Liver (tissue), 9 donors: ENCODE results near the gene C1orf174. TPM values are rescaled to one million over a fixed set of nuclear protein-coding genes. Genes with fewer than 3 reads are reported as not detected.

Source experiments
- DNase-seq: peaks from one replicate; pipeline ENCODE4 v3.0.0-alpha.2; 2017; ENCODE audit warnings: low spot score
- H3K27ac ChIP-seq, 2 donors: one replicate each; pipeline ENCODE4 v1.7.0; 2013; ENCODE audit warnings: inconsistent platforms in 2 of 2, low read length in 2 of 2, control low read depth in 1 of 2, low read depth in 1 of 2, mild to moderate bottlenecking in 1 of 2
- H3K27me3 ChIP-seq, 4 donors: one replicate each; pipeline versions ENCODE4 v1.6.1 to v1.7.0; 2013; ENCODE audit warnings: low read length in 3 of 4, inconsistent platforms in 1 of 4, mild to moderate bottlenecking in 1 of 4, moderate library complexity in 1 of 4; ENCODE audit not compliant: control insufficient read depth in 4 of 4, insufficient read depth in 4 of 4
- H3K36me3 ChIP-seq, 4 donors: one replicate each; pipeline versions ENCODE4 v1.6.1 to v1.7.0; 2013; ENCODE audit warnings: low read length in 3 of 4, mild to moderate bottlenecking in 3 of 4, low read depth in 1 of 4, moderate library complexity in 1 of 4; ENCODE audit not compliant: control insufficient read depth in 4 of 4, insufficient read depth in 3 of 4
- H3K4me1 ChIP-seq, 4 donors: one replicate each; pipeline versions ENCODE4 v1.6.1 to v1.7.0; 2013; ENCODE audit warnings: low read length in 3 of 4, mild to moderate bottlenecking in 3 of 4, moderate library complexity in 1 of 4; ENCODE audit not compliant: control insufficient read depth in 4 of 4, insufficient read depth in 4 of 4
- H3K4me3 ChIP-seq, 3 donors: one replicate each; pipeline versions ENCODE4 v1.6.1 to v1.7.0; 2013; ENCODE audit warnings: low read length in 3 of 3, control low read depth in 1 of 3, low read depth in 1 of 3, mild to moderate bottlenecking in 1 of 3
- H3K9ac ChIP-seq, 2 donors: one replicate each; pipeline ENCODE4 v1.7.0; 2013; ENCODE audit warnings: low read length in 2 of 2, mild to moderate bottlenecking in 2 of 2, moderate library complexity in 2 of 2, control low read depth in 1 of 2, low read depth in 1 of 2
- H3K9me3 ChIP-seq, 4 donors: one replicate each; pipeline versions ENCODE4 v1.6.1 to v1.7.0; 2013; ENCODE audit warnings: low read length in 3 of 4; ENCODE audit not compliant: control insufficient read depth in 4 of 4
- ATF3 ChIP-seq: IDR thresholded peaks from 2 replicates; pipeline ENCODE4 v1.6.1; 2016; ENCODE audit warnings: antibody characterized with exemption
- CTCF ChIP-seq: fragments of 150-350 bp; IDR thresholded peaks from 2 replicates; pipeline ENCODE4 v1.5.1; 2017; ENCODE audit warnings: improper control_type of control experiment, low read depth, low read length; ENCODE audit not compliant: missing input control
- EGR1 ChIP-seq, 2 donors: IDR thresholded peaks; 2 replicates each; pipeline ENCODE4 v1.6.1; 2016 to 2018; ENCODE audit warnings: antibody characterized with exemption in 2 of 2, low read depth in 2 of 2
- FOXA1 ChIP-seq: IDR thresholded peaks from 2 replicates; pipeline ENCODE4 v1.6.1; 2016; ENCODE audit warnings: antibody characterized with exemption
- FOXA2 ChIP-seq: IDR thresholded peaks from 2 replicates; pipeline ENCODE4 v1.6.1; 2016; ENCODE audit warnings: antibody characterized with exemption
- GABPA ChIP-seq, 2 donors: IDR thresholded peaks in 1 of 2; conservative IDR thresholded peaks in 1 of 2; 2 replicates each; pipeline ENCODE4 v1.6.1; 2016; ENCODE audit warnings: antibody characterized with exemption in 2 of 2, mild to moderate bottlenecking in 1 of 2, moderate library complexity in 1 of 2
- HNF4A ChIP-seq, 2 donors: conservative IDR thresholded peaks; 2 replicates each; pipeline ENCODE4 v1.6.1; 2016; ENCODE audit warnings: antibody characterized with exemption in 2 of 2, mild to moderate bottlenecking in 2 of 2
- HNF4G ChIP-seq: IDR thresholded peaks from 2 replicates; pipeline ENCODE4 v1.6.1; 2016; ENCODE audit warnings: antibody characterized with exemption
- JUND ChIP-seq, 2 donors: IDR thresholded peaks; 2 replicates each; pipeline ENCODE4 v1.6.1; 2016; ENCODE audit warnings: antibody characterized with exemption in 2 of 2
- MAX ChIP-seq: IDR thresholded peaks from 2 replicates; pipeline ENCODE4 v1.6.1; 2016; ENCODE audit warnings: antibody characterized with exemption
- NR2F2 ChIP-seq: IDR thresholded peaks from 2 replicates; pipeline ENCODE4 v1.6.1; 2016; ENCODE audit warnings: antibody characterized with exemption
- RAD21 ChIP-seq, 2 donors: IDR thresholded peaks; 2 replicates each; pipeline ENCODE4 v1.6.1; 2016; ENCODE audit warnings: antibody characterized with exemption in 2 of 2, mild to moderate bottlenecking in 2 of 2
- REST ChIP-seq: IDR thresholded peaks from 2 replicates; pipeline ENCODE4 v1.6.1; 2016; ENCODE audit warnings: antibody characterized with exemption, mild to moderate bottlenecking
- RXRA ChIP-seq, 2 donors: IDR thresholded peaks; 2 replicates each; pipeline ENCODE4 v1.6.1; 2017 to 2018; ENCODE audit warnings: antibody characterized with exemption in 2 of 2, mild to moderate bottlenecking in 1 of 2
- SP1 ChIP-seq: IDR thresholded peaks from 2 replicates; pipeline ENCODE4 v1.6.1; 2018; ENCODE audit warnings: antibody characterized with exemption, mild to moderate bottlenecking
- TAF1 ChIP-seq: conservative IDR thresholded peaks from 2 replicates; pipeline ENCODE4 v1.6.1; 2016; ENCODE audit warnings: antibody characterized with exemption, mild to moderate bottlenecking
- YY1 ChIP-seq: IDR thresholded peaks from 2 replicates; pipeline ENCODE4 v1.6.1; 2016; ENCODE audit warnings: antibody characterized with exemption, mild to moderate bottlenecking
- WGBS: extraction: QIAGEN DNeasy Blood & Tissue Kit; methylation state at CpG from one replicate; pipeline ENCODE4 v1.1.7; 2013; 5-methylcytosine and 5-hydroxymethylcytosine counted together
- polyA plus RNA-seq, 2 donors: library from polyadenylated mRNA; stranded (reverse) in 1 of 2; unstranded in 1 of 2; fragments of 200-250 nt in 1 of 2; fragments of >200 nt in 1 of 2; fragmentation: Nextera tagmentation in 1 of 2; extraction: Ambion mirVana in 1 of 2; gene quantifications; one replicate each; pipeline versions ENCODE4 v1.2.1 to v1.2.3, GENCODE V29; 2013 to 2015
- total RNA-seq, 2 donors: library from RNA; depleted of rRNA; stranded (reverse); fragments of >200 nt; gene quantifications; one replicate each; pipeline ENCODE4 v1.2.3, GENCODE V29; 2014
- donor health status: healthy.
- donor health status: healthy.
- donor health status: healthy.
- donor health status: healthy.
- donor health status: healthy.

C1orf174 gene
- total and polyA plus RNA-seq, 4 donors, result 10.4 to 17.0 (median 13.8) TPM

- 54% methylated on average over 16 of the region's 16 CpGs for WGBS
- no peaks in the 10 kb centered on the region for H3K9me3 ChIP-seq
- peak; percentile 25 for TF ChIP-seq FOXA1
- no peak for TF ChIP-seq CTCF
- TF ChIP-seq YY1, result peak; percentile 80
- no peak for TF ChIP-seq JUND (IDR thresholded peaks at IDR 0.05)
- peak; percentile 7 to 32 for TF ChIP-seq RAD21 (IDR thresholded peaks at IDR 0.05)
- no peak for TF ChIP-seq MAX
- TF ChIP-seq GABPA (IDR thresholded peaks at IDR 0.05 in 1 of 2, conservative IDR thresholded peaks at IDR 0.05 in 1 of 2), result peak in 1 of 2 donors; percentile 38
- TF ChIP-seq SP1, result peak; percentile 94
- TF ChIP-seq REST, result peak; percentile 56
- TF ChIP-seq RXRA (IDR thresholded peaks at IDR 0.05), result peak; percentile 21 to 73
- peak; percentile 76 for TF ChIP-seq HNF4G
- peak; percentile 21 for TF ChIP-seq FOXA2
- peak; percentile 87 to 89 for TF ChIP-seq HNF4A (conservative IDR thresholded peaks at IDR 0.05)
- H3K27ac ChIP-seq, result peak overlapping the region; percentile 36 to 66
- H3K27me3 ChIP-seq, result no peaks in the 10 kb centered on the region
- peaks cover 11 to 39% (median 31%) of the 10 kb centered on the region in 4 donors for H3K4me1 ChIP-seq
- DNase-seq, result no peak
- H3K36me3 ChIP-seq, result no peaks in the 10 kb centered on the region
- no peak overlapping the region for H3K4me3 ChIP-seq
- peak overlapping the region; percentile 1 to 39 for H3K9ac ChIP-seq
Measured at GRCh38 chr1:3903141-3904005, 3.3 kb upstream of the C1orf174 start.

GRCh38 chr1:3902571-3903091, 2.6 kb upstream of the C1orf174 start:
- DNase-seq, result no peak
- 36% methylated on average over 10 of the region's 10 CpGs for WGBS
- H3K9me3 ChIP-seq, result no peaks in the 10 kb centered on the region
- H3K4me1 ChIP-seq, result peaks cover 11 to 36% (median 31%) of the 10 kb centered on the region in 4 donors
- peak overlapping the region; percentile 1 to 34 for H3K9ac ChIP-seq
- no peaks in the 10 kb centered on the region for H3K27me3 ChIP-seq
- no peaks in the 10 kb centered on the region for H3K36me3 ChIP-seq
- peak overlapping the region; percentile 36 to 66 for H3K27ac ChIP-seq
- no peak overlapping the region for H3K4me3 ChIP-seq
- TF ChIP-seq YY1 (no peak), EGR1 (IDR thresholded peaks at IDR 0.05; ENCODE audit: low read depth in 2 of 2) (no peak), JUND (IDR thresholded peaks at IDR 0.05) (no peak), ATF3 (no peak), GABPA (IDR thresholded peaks at IDR 0.05 in 1 of 2, conservative IDR thresholded peaks at IDR 0.05 in 1 of 2) (no peak), RXRA (IDR thresholded peaks at IDR 0.05) (no peak), NR2F2 (no peak), CTCF (no peak), SP1 (no peak), TAF1 (no peak), HNF4G (no peak), HNF4A (conservative IDR thresholded peaks at IDR 0.05) (no peak), RAD21 (IDR thresholded peaks at IDR 0.05) (no peak), MAX (no peak), REST (no peak)
